Activated CD8-positive, alpha-beta memory T cell treated with anti-CD3 and anti-CD28 coated beads for 4 hours (primary cell): ENCODE data around the gene MTFR2.

ENCODE experiments used
- DNase-seq, 2 donors: peaks; one replicate each; pipeline ENCODE4 v3.0.0-alpha.2; 2020; ENCODE audit warnings: low read depth in 2 of 2

Gene MTFR2

GRCh38 chr6:136249811-136250685, at the start of gene MTFR2:
Gene MTFR2, minus strand, starts transcription at chr6:136250311. Its CDS starts 1,212 bp downstream, at chr6:136249099.
- DNase-seq: peak; percentile 81 to 87

DNA sequence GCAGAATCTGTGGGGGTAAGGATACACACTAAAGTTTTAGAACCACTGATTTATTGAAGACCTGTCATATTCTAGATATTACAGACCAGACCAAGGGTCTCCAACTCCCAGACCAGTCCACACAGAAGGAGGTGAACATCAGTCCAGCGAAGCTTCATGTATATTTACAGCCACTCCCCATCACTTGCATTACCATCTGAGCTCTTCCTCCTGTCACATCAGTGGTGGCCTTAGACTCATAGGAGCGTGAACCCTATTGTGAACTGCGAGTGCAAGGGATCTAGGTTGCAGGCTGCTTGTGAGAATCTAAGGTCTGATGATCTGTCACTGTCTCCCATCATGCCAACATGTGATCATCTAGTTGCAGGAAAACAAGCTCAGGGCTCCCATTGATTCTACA, 44.5 kb upstream of the MTFR2 start:
- DNase-seq: no peak

DNA sequence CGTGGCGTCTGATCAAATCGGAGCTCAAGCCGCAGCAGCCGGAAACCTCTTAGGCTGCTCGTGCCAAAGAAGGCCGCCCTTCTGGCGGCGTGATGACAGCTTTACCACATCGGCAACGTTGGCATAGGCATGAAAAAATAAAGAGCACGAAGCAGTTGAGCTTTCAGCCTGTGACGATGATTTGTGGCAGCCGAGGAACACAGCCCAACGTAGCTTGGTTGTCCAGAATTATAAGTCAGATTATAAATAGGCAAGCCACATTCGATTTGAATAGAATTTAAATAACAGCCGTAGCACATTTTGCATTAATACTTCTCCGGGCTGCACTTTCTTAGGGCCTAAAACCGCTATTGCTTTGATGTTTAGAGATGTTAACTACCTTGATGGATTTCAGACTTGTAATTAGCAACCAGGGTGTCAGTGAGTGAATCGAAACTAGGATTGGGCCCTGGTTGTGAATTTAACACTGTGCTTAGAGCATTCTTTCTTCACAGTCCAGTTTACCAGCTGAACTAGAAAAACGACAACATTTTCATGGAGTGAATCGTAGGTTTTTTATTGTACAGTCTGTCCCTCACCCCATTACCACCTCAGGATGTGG, 40.4 kb upstream of the MTFR2 start:
- DNase-seq: peak; percentile 48 to 69

GRCh38 chr6:136289579-136290409, 39.7 kb upstream of the MTFR2 start, which contains the start of gene BCLAF1:
Gene BCLAF1, minus strand, starts transcription at chr6:136289846. Its CDS starts 9,980 bp downstream, at chr6:136279866.
- DNase-seq: peak; percentile 98 to 99

DNA sequence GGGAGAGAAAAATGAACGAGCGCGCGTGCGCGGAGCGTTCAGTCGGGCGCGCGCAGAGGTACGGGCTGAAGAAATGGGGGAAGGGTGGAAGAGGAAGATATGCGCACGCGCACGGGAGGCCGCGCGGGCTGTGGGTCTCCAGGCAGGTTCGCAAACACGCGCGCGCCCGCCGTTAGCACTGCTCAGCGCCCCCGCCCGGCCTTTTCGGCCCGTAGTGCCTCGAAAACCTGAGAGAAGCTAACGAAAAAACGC, 39.1 kb upstream of the MTFR2 start:
- peak; percentile 84 to 85 for DNase-seq

- DNase-seq: peak; percentile 68 to 80
Measured at GRCh38 chr6:136288566-136289326, 38.6 kb upstream of the MTFR2 start.

DNA sequence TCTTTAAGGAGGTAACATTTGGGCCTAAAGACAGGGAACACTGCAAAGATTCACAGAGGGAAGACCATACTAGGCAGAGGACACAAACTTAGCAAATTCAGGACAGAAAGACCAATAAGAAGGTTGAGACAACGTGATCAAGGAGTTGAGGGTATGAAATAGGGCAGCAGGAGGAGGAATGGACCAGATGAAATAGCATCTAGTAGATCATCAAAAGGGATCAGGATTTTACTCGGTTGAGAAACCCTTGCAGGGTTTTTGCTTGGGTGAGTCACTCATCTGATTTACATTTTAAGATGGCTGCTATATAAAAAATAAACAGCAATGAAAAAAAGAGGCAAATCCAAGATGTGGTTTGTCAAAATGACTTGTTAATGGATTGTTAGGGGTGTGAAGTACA, 34.8 kb upstream of the MTFR2 start:
- DNase-seq: no peak

DNA sequence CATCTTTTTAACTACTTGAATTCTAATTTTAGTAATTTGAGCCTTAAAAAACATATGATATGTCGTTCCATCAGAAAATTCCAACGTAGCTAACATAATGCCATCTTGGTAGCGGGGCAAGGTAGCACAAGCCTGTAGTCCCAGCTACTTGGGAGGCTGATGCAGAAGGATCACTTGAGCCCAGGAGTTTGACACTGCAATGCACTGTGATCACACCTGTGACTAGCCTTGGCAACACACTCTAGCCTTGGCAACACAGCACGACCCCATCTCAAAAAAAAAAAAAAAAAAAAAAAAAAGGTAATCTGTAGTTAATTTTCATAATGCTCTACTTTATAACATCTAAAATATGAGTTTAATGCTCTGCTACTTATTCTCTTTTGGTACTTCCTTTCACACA, 32.8 kb upstream of the MTFR2 start:
- no peak for DNase-seq

DNA sequence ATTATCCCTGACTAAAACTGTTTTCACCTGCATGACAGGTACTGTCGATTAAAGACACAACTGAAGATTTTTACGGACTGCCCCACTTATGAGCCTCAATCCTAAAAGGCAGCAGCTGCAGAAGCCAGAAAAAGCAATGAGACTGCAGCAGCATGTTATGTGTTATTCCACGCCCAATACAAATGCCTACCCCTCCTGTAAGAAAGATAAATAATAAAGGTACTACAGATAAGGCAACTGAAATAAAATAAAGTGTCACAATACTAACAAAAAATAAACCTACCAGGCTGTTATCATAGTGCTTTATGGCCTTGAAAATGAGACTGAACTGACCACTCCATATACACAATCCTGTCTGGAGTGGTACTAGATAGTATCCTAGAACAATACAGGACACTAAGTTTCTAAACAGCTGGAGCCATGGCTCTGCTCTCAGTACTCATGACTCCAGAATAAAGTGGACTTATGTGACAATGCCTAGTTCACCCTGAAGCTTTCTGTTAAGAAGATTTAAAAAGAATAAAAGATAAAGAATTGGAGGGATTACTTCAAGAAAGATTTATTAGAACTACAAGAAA, 30.0 kb upstream of the MTFR2 start:
- DNase-seq: no peak

- DNase-seq: no peak
Measured at GRCh38 chr6:136274062-136274461, 24.0 kb upstream of the MTFR2 start.

DNA sequence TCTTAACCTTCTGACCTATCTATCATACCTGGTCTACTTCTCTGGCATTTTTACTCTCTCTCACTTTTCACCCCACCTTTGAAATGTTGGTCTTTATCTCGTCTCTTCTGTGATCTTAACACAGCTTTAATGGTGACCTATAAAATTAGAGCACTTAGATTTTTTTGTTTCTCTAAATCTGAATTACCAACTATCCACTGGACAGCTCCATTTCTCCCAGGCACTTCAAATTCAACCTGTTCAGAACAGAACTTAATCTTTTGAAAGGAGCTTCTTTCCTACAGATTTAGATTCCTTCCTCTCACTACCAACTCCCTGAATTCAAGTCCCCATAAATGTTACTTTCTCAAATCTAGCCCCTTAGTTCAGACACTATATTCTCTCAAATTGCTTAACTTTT, 15.0 kb upstream of the MTFR2 start:
- DNase-seq: no peak

DNA sequence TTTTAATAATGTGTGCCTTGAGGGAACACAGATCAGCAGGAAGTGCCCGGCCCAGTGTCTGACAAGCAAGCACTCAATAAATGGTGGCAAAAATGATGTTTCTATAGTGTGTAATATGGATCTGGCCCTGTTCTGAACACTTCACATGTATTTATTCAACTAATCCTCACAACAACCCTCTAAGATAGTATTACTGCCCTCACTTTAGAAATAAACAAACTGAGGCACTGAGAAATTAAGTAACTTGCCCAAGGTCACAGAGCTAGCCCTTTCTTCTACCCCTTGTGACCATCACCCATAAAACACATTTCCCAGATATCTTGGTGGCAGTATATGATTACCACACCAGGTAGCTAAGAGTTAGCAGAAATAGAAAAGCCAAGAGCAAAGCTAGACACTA, 12.8 kb upstream of the MTFR2 start:
- DNase-seq: no peak

- DNase-seq: no peak
Measured at GRCh38 chr6:136254851-136255466, 4.8 kb upstream of the MTFR2 start.

DNA sequence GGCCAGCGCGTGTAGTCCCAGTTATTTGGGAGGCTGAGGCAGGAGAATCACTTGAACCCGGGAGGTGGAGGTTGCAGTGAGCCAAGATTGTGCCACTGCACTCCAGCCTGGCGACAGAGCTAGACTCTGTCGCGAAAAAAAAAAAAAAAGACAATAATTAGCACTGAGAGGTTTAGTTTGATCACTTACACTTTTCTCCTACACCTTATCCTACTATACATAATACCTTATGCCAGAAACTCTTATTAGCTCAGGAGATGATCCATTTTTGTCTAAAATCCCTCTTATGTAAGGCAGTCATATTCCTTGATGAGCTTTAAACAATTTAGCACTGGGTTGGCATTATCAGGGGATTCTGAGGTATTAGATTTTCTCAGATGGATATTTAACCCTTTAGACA, 3.6 kb upstream of the MTFR2 start:
- no peak for DNase-seq

- DNase-seq: no peak
Measured at GRCh38 chr6:136252441-136252840, 2.3 kb upstream of the MTFR2 start.

- DNase-seq: no peak
Measured at GRCh38 chr6:136251394-136251793, 1.3 kb upstream of the MTFR2 start.

DNA sequence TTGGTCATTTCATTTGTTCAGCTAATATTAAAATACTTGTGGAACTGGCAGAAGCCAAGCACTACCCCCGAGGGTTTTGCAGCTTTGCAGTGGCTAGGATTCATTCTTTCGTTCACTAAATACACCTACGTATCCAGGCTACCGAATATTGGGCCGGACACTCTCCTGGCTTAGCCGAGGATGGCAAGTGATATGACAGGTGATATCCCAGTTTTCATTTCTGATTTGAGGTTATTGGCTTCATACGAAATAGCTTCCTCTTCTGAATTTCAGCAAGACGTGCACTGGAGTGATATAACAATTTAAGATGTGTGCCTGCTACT, 536 bp upstream of the MTFR2 start:
- no peak for DNase-seq

- no peak for DNase-seq
Measured at GRCh38 chr6:136249336-136249735, 775 bp downstream of the MTFR2 start.

DNA sequence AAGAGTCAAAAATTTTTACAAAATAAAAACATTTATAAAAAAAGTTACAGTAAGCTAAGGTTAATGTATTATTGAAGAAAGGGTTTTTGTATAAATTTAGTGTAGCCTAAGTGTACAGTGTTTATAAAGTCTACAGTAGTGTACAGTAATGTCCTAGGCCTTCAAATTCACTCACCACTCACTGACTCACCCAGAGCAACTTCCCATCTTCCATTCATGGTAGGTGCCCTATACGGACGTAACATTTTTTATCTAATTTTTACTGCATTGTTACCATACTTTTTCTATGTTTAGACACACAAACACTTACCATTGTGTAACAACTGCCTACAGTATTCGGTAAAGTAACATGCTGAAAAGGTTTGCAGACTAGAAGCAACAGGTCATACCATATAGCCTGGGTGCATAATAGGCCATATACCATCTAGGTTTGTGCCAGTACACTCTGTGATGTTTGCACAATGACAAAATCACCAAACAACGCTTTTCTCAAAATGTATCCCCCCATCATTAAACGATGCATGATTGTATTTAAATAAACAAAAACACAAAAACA, 6.0 kb downstream of the MTFR2 start:
- no peak for DNase-seq

GRCh38 chr6:136236466-136237293, 13.4 kb downstream of the MTFR2 start:
- no peak for DNase-seq
